ENCODE data around the gene SLBP.

DNA sequence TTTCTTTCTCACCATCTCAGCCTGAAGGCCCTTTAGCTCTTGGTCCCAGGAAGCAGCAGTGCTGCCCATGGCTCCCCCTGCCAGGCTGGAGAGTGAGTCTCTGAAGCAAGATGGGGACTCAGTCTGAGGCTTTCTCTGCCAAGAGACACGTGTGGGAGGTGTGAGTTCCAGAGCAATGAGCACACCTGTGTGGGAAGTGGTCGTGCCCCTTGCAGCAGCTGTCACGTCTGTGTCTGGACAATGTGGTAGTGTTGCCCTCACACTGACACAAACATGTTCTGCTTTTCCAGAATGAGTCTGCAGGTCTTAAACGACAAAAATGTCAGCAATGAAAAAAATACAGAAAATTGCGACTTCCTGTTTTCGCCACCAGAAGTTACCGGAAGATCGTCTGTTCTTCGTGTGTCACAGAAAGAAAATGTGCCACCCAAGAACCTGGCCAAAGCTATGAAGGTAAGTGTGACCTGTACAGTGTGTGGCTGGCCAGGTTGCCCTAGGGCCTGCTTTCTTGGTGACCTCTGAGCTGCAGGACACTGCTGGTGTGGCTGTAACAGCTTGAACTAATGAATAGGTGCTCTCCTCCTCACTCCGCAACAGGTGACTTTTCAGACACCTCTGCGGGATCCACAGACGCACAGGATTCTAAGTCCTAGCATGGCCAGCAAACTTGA lies 11.1 kb upstream of the SLBP start:
- TF ChIP-seq SUZ12 (IDR thresholded peaks at IDR 0.05; ENCODE audit: extremely low read depth, insufficient read depth, insufficient read length) (no peak), YY1 (IDR thresholded peaks at IDR 0.05; ENCODE audit: insufficient read depth, insufficient read length) (no peak), ZNF274 (IDR thresholded peaks at IDR 0.05; ENCODE audit: low read depth, low read length) (no peak)
